HepG2 (cell line): ENCODE measurements around the gene SLC23A3. TPM values are rescaled to one million over a fixed set of nuclear protein-coding genes. Genes with fewer than 3 reads are reported as not detected.
A peak's percentile ranks its signal among the peaks of the same experiment; 100 is the strongest.

Experiments
- ATF2 ChIP-seq: sonication (generic); formaldehyde crosslinking; IDR thresholded peaks from 2 replicates; pipeline ENCODE4 v1.4.0; 2020; ENCODE audit warnings: missing genetic modification reagents
- E2F1 ChIP-seq: sonication (generic); formaldehyde crosslinking; IDR thresholded peaks from 2 replicates; pipeline ENCODE4 v1.5.0; 2020; ENCODE audit warnings: missing genetic modification reagents
- FOXC1 ChIP-seq: sonication (generic); formaldehyde crosslinking; IDR thresholded peaks from 2 replicates; pipeline ENCODE4 v1.8.0; 2022; ENCODE audit warnings: mild to moderate bottlenecking, missing genetic modification reagents, borderline replicate concordance
- HNRNPL ChIP-seq: fragments of 200-400 bp; formaldehyde crosslinking; IDR thresholded peaks from 2 replicates; pipeline ENCODE4 v1.6.1; 2017; ENCODE audit warnings: mild to moderate bottlenecking, low read depth, low read length
- MAFG ChIP-seq: sonication (generic); formaldehyde crosslinking; IDR thresholded peaks from 2 replicates; pipeline ENCODE4 v1.5.1; 2020; ENCODE audit warnings: mild to moderate bottlenecking, missing genetic modification reagents
- MEF2D ChIP-seq: sonication (generic); formaldehyde crosslinking; IDR thresholded peaks from 2 replicates; pipeline ENCODE4 v1.5.1; 2020; ENCODE audit warnings: mild to moderate bottlenecking, missing genetic modification reagents
- MTA3 ChIP-seq: sonication (generic); formaldehyde crosslinking; IDR thresholded peaks from 2 replicates; pipeline ENCODE4 v1.4.0; 2020; ENCODE audit warnings: missing genetic modification reagents
- MYC ChIP-seq: sonication (generic); formaldehyde crosslinking; IDR thresholded peaks from 2 replicates; pipeline ENCODE4 v1.9.0; 2021; ENCODE audit warnings: missing genetic modification reagents, borderline replicate concordance
- NFYC ChIP-seq: IDR thresholded peaks from 2 replicates; pipeline ENCODE4 v1.6.1; 2016; ENCODE audit warnings: missing genetic modification reagents, missing compliant biosample characterization
- ONECUT2 ChIP-seq: sonication (generic); formaldehyde crosslinking; IDR thresholded peaks from 2 replicates; pipeline ENCODE4 v1.4.0; 2020; ENCODE audit warnings: missing genetic modification reagents
- RCOR2 ChIP-seq: IDR thresholded peaks from 2 replicates; pipeline ENCODE4 v1.6.1; 2016; ENCODE audit warnings: missing biosample characterization, missing genetic modification reagents
- SP4 ChIP-seq: sonication (generic); formaldehyde crosslinking; IDR thresholded peaks from 2 replicates; pipeline ENCODE4 v1.8.1; 2023; ENCODE audit warnings: mild to moderate bottlenecking, missing genetic modification reagents
- TEF ChIP-seq: sonication (generic); formaldehyde crosslinking; IDR thresholded peaks from 2 replicates; pipeline ENCODE4 v1.5.0; 2020; ENCODE audit warnings: missing genetic modification reagents
- THAP8 ChIP-seq: sonication (generic); formaldehyde crosslinking; IDR thresholded peaks from 2 replicates; pipeline ENCODE4 v1.5.1; 2020; ENCODE audit warnings: missing genetic modification reagents, mild to moderate bottlenecking, borderline replicate concordance
- TP53 ChIP-seq: sonication (generic); formaldehyde crosslinking; conservative IDR thresholded peaks from 2 replicates; pipeline ENCODE4 v1.4.0; 2020; ENCODE audit warnings: missing genetic modification reagents
- ZBTB7B ChIP-seq: sonication (generic); formaldehyde crosslinking; IDR thresholded peaks from 2 replicates; pipeline ENCODE4 v1.4.0; 2020; ENCODE audit warnings: missing genetic modification reagents
- ZNF138 ChIP-seq: sonication (generic); formaldehyde crosslinking; IDR thresholded peaks from 2 replicates; pipeline ENCODE4 v1.5.0; 2020; ENCODE audit warnings: mild to moderate bottlenecking, low read depth, missing genetic modification reagents
- ZNF30 ChIP-seq: sonication (generic); formaldehyde crosslinking; IDR thresholded peaks from 2 replicates; pipeline ENCODE4 v1.5.0; 2020; ENCODE audit warnings: mild to moderate bottlenecking, missing genetic modification reagents
- ZNF383 ChIP-seq: sonication (generic); formaldehyde crosslinking; IDR thresholded peaks from 2 replicates; pipeline ENCODE4 v1.4.0; 2020; ENCODE audit warnings: missing genetic modification reagents, mild to moderate bottlenecking, borderline replicate concordance
- ZNF761 ChIP-seq: sonication (generic); formaldehyde crosslinking; conservative IDR thresholded peaks from 2 replicates; pipeline ENCODE4 v1.4.0; 2020; ENCODE audit warnings: mild to moderate bottlenecking, missing genetic modification reagents
- ZNF800 ChIP-seq: sonication (generic); formaldehyde crosslinking; IDR thresholded peaks from 2 replicates; pipeline ENCODE4 v1.4.0; 2020; ENCODE audit warnings: missing genetic modification reagents
- ZNF879 ChIP-seq: sonication (generic); formaldehyde crosslinking; IDR thresholded peaks from 2 replicates; pipeline ENCODE4 v1.8.1; 2023; ENCODE audit warnings: missing genetic modification reagents
- polyA plus RNA-seq, 8 experiments: library from polyadenylated mRNA; depleted of rRNA in 3 of 8; stranded (reverse) in 7 of 8; unstranded in 1 of 8; fragments of >200 nt; fragmentation: Illumina TruSeq in 4 of 8; extraction: Trizol in 4 of 8; gene quantifications; 2 replicates each; pipeline versions ENCODE4 v1.2.1 to v1.2.3, GENCODE V29; 2011 to 2016; ENCODE audit warnings: low read depth in 4 of 8, missing spikeins in 1 of 8, mixed read lengths in 1 of 8; ENCODE audit not compliant: insufficient read depth in 1 of 8
- total RNA-seq, 5 experiments: library from RNA; depleted of rRNA; stranded (reverse); fragments of >200 nt; fragmentation: Illumina TruSeq; extraction: Trizol; gene quantifications; 2 replicates each; pipeline ENCODE4 v1.2.3, GENCODE V29; 2016; ENCODE audit warnings: low read depth in 1 of 5

Gene SLC23A3
- total and polyA plus RNA-seq, 2 of the 13 experiments (the other 11 are each of a cell fraction or from before 2014, with no cell fraction given), result 0.38 to 0.78 TPM

GRCh38 chr2:219177552-219178376 lies 7.9 kb upstream of the SLC23A3 start, which contains the start of gene RETREG2 (continued):
- TF ChIP-seq TEF (CRISPR knock-in tag) (no peak), FOXC1 (peak; percentile 94; the same call in 1 of the 2 replicates), SP4 (CRISPR knock-in tag) (peak; percentile 81), MAFG (CRISPR knock-in tag) (no peak), ZNF30 (no peak), ATF2 (CRISPR knock-in tag) (peak; percentile 73), ZNF800 (CRISPR knock-in tag) (no peak), MYC (peak; percentile 70), THAP8 (CRISPR knock-in tag) (0 out of 2 replicates have a peak, but pooled peaks have one; percentile 84), RCOR2 (CRISPR knock-in tag) (no peak; the same call in 1 of the 2 replicates), MEF2D (CRISPR knock-in tag) (no peak), ONECUT2 (CRISPR knock-in tag) (no peak), ZNF879 (CRISPR knock-in tag) (0 out of 2 replicates have a peak, but pooled peaks have one; percentile 24), NFYC (CRISPR knock-in tag) (no peak), ZNF383 (CRISPR knock-in tag) (peak; percentile 90; the same call in 1 of the 2 replicates), ZNF138 (peak; percentile 91; the same call in 1 of the 2 replicates), HNRNPL (peak; percentile 75), MTA3 (CRISPR knock-in tag) (no peak), E2F1 (CRISPR knock-in tag) (peak; percentile 31; the same call in 1 of the 2 replicates), TP53 (CRISPR knock-in tag) (no peak), ZBTB7B (CRISPR knock-in tag) (no peak), ZNF761 (CRISPR knock-in tag) (no peak)
